ENCODE results near the gene VAV1.

Gene VAV1

DNA sequence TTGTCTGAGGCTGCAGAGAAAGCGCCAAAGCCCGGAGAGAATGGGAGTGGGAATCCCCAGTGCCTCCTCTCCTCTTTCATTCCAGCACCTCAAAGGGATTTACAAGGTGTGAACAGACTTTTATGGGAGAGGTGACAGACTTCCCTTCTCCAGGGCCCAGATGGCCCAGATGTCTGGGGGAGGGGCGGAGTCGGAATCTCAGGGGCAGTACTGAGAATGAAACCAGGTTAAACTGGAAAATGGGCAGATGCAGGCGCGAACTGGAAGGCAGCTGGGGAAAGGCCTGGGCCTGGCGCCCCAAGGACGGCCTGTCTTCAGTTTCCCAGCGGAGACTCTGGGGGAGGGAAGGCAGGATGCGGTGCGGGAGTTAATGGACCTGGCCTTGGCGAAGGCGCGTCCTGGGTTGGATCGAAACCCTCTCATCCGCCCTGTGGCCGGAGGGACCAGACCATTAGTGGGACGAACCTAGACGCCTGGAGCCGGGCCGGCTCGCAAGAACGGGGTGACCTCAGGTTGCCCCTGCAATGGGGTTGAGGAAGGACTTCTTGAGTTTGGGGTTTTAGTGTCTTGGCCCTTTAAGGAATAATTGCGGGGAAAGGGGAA lies 33.6 kb upstream of the VAV1 start (continued):
- TF ChIP-seq, protein P1, sequence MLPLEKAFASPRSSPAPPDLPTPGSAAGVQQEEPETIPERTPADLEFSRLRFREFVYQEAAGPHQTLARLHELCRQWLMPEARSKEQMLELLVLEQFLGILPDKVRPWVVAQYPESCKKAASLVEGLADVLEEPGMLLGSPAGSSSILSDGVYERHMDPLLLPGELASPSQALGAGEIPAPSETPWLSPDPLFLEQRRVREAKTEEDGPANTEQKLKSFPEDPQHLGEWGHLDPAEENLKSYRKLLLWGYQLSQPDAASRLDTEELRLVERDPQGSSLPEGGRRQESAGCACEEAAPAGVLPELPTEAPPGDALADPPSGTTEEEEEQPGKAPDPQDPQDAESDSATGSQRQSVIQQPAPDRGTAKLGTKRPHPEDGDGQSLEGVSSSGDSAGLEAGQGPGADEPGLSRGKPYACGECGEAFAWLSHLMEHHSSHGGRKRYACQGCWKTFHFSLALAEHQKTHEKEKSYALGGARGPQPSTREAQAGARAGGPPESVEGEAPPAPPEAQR (tag by site-specific recombination; IDR thresholded peaks at IDR 0.05) = 0 out of 2 replicates have a peak, but pooled peaks have one; percentile 51
- TF ChIP-seq, protein P2, sequence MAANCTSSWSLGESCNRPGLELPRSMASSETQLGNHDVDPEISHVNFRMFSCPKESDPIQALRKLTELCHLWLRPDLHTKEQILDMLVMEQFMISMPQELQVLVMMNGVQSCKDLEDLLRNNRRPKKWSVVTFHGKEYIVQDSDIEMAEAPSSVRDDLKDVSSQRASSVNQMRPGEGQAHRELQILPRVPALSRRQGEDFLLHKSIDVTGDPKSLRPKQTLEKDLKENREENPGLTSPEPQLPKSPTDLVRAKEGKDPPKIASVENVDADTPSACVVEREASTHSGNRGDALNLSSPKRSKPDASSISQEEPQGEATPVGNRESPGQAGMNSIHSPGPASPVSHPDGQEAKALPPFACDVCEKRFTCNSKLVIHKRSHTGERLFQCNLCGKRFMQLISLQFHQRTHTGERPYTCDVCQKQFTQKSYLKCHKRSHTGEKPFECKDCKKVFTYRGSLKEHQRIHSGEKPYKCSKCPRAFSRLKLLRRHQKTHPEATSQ (tag by site-specific recombination; IDR thresholded peaks at IDR 0.05) = no peak
- no peak for TF ChIP-seq ZNF510 (tag by site-specific recombination; IDR thresholded peaks at IDR 0.05; ENCODE audit: insufficient replicate concordance)
- no peak for TF ChIP-seq ZNF221 (tag by site-specific recombination; IDR thresholded peaks at IDR 0.05; ENCODE audit: borderline replicate concordance)
- no peak for TF ChIP-seq ZNF555 (tag by site-specific recombination; conservative IDR thresholded peaks at IDR 0.05)
- no peak for TF ChIP-seq ZNF843 (tag by site-specific recombination; IDR thresholded peaks at IDR 0.05)
- TF ChIP-seq ZNF16 (tag by site-specific recombination; IDR thresholded peaks at IDR 0.05; ENCODE audit: low read depth) = no peak
- TF ChIP-seq, protein P3, sequence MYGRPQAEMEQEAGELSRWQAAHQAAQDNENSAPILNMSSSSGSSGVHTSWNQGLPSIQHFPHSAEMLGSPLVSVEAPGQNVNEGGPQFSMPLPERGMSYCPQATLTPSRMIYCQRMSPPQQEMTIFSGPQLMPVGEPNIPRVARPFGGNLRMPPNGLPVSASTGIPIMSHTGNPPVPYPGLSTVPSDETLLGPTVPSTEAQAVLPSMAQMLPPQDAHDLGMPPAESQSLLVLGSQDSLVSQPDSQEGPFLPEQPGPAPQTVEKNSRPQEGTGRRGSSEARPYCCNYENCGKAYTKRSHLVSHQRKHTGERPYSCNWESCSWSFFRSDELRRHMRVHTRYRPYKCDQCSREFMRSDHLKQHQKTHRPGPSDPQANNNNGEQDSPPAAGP (tag by site-specific recombination; IDR thresholded peaks at IDR 0.05) = no peak
- TF ChIP-seq BCL11A (tag by site-specific recombination; IDR thresholded peaks at IDR 0.05; ENCODE audit: low read depth) = peak; percentile 25; the same call in 1 of the 2 replicates
- no peak for TF ChIP-seq ZNF155 (tag by site-specific recombination; IDR thresholded peaks at IDR 0.05)
- TF ChIP-seq ZFP37 (tag by site-specific recombination; IDR thresholded peaks at IDR 0.05) = no peak
- no peak for TF ChIP-seq ZNF350 (tag by site-specific recombination; IDR thresholded peaks at IDR 0.05)
- TF ChIP-seq ZNF335 (tag by site-specific recombination; conservative IDR thresholded peaks at IDR 0.05) = peak; percentile 86
- TF ChIP-seq, protein P4, sequence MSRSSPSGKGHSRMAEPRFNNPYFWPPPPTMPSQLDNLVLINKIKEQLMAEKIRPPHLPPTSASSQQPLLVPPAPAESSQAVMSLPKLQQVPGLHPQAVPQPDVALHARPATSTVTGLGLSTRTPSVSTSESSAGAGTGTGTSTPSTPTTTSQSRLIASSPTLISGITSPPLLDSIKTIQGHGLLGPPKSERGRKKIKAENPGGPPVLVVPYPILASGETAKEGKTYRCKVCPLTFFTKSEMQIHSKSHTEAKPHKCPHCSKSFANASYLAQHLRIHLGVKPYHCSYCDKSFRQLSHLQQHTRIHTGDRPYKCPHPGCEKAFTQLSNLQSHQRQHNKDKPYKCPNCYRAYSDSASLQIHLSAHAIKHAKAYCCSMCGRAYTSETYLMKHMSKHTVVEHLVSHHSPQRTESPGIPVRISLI (tag by site-specific recombination; IDR thresholded peaks at IDR 0.05) = no peak
- TF ChIP-seq, protein P5, sequence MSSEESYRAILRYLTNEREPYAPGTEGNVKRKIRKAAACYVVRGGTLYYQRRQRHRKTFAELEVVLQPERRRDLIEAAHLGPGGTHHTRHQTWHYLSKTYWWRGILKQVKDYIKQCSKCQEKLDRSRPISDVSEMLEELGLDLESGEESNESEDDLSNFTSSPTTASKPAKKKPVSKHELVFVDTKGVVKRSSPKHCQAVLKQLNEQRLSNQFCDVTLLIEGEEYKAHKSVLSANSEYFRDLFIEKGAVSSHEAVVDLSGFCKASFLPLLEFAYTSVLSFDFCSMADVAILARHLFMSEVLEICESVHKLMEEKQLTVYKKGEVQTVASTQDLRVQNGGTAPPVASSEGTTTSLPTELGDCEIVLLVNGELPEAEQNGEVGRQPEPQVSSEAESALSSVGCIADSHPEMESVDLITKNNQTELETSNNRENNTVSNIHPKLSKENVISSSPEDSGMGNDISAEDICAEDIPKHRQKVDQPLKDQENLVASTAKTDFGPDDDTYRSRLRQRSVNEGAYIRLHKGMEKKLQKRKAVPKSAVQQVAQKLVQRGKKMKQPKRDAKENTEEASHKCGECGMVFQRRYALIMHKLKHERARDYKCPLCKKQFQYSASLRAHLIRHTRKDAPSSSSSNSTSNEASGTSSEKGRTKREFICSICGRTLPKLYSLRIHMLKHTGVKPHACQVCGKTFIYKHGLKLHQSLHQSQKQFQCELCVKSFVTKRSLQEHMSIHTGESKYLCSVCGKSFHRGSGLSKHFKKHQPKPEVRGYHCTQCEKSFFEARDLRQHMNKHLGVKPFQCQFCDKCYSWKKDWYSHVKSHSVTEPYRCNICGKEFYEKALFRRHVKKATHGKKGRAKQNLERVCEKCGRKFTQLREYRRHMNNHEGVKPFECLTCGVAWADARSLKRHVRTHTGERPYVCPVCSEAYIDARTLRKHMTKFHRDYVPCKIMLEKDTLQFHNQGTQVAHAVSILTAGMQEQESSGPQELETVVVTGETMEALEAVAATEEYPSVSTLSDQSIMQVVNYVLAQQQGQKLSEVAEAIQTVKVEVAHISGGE (tag by site-specific recombination; conservative IDR thresholded peaks at IDR 0.05; ENCODE audit: low read depth) = no peak
- no peak for TF ChIP-seq ZNF114 (tag by site-specific recombination; IDR thresholded peaks at IDR 0.05)
- no peak for TF ChIP-seq ZNF610 (tag by site-specific recombination; IDR thresholded peaks at IDR 0.05; ENCODE audit: borderline replicate concordance)
- TF ChIP-seq GLI4 (tag by site-specific recombination; IDR thresholded peaks at IDR 0.05) = no peak
- no peak for TF ChIP-seq SETDB1 (IDR thresholded peaks at IDR 0.05; ENCODE audit: insufficient read length, low read length)
- TF ChIP-seq, protein P6, sequence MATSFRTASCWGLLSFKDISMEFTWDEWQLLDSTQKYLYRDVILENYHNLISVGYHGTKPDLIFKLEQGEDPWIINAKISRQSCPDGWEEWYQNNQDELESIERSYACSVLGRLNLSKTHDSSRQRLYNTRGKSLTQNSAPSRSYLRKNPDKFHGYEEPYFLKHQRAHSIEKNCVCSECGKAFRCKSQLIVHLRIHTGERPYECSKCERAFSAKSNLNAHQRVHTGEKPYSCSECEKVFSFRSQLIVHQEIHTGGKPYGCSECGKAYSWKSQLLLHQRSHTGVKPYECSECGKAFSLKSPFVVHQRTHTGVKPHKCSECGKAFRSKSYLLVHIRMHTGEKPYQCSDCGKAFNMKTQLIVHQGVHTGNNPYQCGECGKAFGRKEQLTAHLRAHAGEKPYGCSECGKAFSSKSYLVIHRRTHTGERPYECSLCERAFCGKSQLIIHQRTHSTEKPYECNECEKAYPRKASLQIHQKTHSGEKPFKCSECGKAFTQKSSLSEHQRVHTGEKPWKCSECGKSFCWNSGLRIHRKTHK (tag by site-specific recombination; IDR thresholded peaks at IDR 0.05) = no peak
- no peak for TF ChIP-seq ZNF174 (tag by site-specific recombination; IDR thresholded peaks at IDR 0.05)
- TF ChIP-seq ZNF292 (tag by site-specific recombination; IDR thresholded peaks at IDR 0.05; ENCODE audit: borderline replicate concordance, low read depth) = no peak
- TF ChIP-seq, protein P7, sequence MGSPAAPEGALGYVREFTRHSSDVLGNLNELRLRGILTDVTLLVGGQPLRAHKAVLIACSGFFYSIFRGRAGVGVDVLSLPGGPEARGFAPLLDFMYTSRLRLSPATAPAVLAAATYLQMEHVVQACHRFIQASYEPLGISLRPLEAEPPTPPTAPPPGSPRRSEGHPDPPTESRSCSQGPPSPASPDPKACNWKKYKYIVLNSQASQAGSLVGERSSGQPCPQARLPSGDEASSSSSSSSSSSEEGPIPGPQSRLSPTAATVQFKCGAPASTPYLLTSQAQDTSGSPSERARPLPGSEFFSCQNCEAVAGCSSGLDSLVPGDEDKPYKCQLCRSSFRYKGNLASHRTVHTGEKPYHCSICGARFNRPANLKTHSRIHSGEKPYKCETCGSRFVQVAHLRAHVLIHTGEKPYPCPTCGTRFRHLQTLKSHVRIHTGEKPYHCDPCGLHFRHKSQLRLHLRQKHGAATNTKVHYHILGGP (tag by site-specific recombination; IDR thresholded peaks at IDR 0.05) = no peak
- TF ChIP-seq, protein P8, sequence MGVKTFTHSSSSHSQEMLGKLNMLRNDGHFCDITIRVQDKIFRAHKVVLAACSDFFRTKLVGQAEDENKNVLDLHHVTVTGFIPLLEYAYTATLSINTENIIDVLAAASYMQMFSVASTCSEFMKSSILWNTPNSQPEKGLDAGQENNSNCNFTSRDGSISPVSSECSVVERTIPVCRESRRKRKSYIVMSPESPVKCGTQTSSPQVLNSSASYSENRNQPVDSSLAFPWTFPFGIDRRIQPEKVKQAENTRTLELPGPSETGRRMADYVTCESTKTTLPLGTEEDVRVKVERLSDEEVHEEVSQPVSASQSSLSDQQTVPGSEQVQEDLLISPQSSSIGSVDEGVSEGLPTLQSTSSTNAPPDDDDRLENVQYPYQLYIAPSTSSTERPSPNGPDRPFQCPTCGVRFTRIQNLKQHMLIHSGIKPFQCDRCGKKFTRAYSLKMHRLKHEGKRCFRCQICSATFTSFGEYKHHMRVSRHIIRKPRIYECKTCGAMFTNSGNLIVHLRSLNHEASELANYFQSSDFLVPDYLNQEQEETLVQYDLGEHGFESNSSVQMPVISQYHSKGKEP (tag by site-specific recombination; IDR thresholded peaks at IDR 0.05) = no peak
- TF ChIP-seq BCL11B (tag by site-specific recombination; IDR thresholded peaks at IDR 0.05; ENCODE audit: low read depth) = peak; percentile 39; the same call in 1 of the 2 replicates
- TF ChIP-seq ZBTB17 (tag by site-specific recombination; IDR thresholded peaks at IDR 0.05) = 0 out of 2 replicates have a peak, but pooled peaks have one; percentile 28

All from HEK293 (cell line).